22Rv1 (cell line): Measurements from ENCODE around the gene ZBED4.

Experiments used
- CTCF ChIP-seq: fragments of 450-650 bp; IDR thresholded peaks from 2 replicates; pipeline ENCODE4 v1.5.1; 2017; ENCODE audit warnings: mild to moderate bottlenecking
- ZFX ChIP-seq: fragments of 450-650 bp; IDR thresholded peaks from 2 replicates; pipeline ENCODE4 v1.6.1; 2017; ENCODE audit warnings: antibody characterized with exemption, borderline replicate concordance

GRCh38 chr22:49814856-49815255, 38.8 kb upstream of the ZBED4 start:
- TF ChIP-seq CTCF: no peak
- TF ChIP-seq ZFX: no peak
